Mesenchymal stem cell (in vitro differentiated cells and primary cell): ENCODE measurements around the gene LBHD1.

Experiments
- DNase-seq: peaks from one replicate; pipeline ENCODE4 v3.0.0-alpha.2; 2013
- H2AFZ ChIP-seq: one replicate; pipeline ENCODE4 v1.6.1; 2013; ENCODE audit warnings: low read depth, mild to moderate bottlenecking, control low read depth, inconsistent platforms, low read length, moderate library complexity
- H2AK5ac ChIP-seq: 2 replicates; pipeline ENCODE4 v1.6.1; 2013; ENCODE audit warnings: low read length, moderate library complexity, mild to moderate bottlenecking, inconsistent platforms; ENCODE audit not compliant: severe bottlenecking
- H2BK120ac ChIP-seq: one replicate; pipeline ENCODE4 v1.6.1; 2013; ENCODE audit warnings: low read depth, mild to moderate bottlenecking, inconsistent platforms, low read length, moderate library complexity
- H2BK12ac ChIP-seq, 2 experiments: one replicate each; pipeline ENCODE4 v1.6.1; 2013; ENCODE audit warnings: inconsistent platforms in 2 of 2, low read length in 2 of 2, mild to moderate bottlenecking in 2 of 2, moderate library complexity in 2 of 2, control low read depth in 1 of 2
- H2BK15ac ChIP-seq: one replicate; pipeline ENCODE4 v1.6.1; 2013; ENCODE audit warnings: mild to moderate bottlenecking, low read depth, inconsistent platforms; ENCODE audit not compliant: poor library complexity, severe bottlenecking
- H2BK5ac ChIP-seq: 2 replicates; pipeline ENCODE4 v1.6.1; 2013; ENCODE audit warnings: low read depth, mild to moderate bottlenecking, low read length, control low read depth, inconsistent platforms; ENCODE audit not compliant: poor library complexity, severe bottlenecking
- H3K14ac ChIP-seq, 2 experiments: one replicate each; pipeline ENCODE4 v1.6.1; 2013; ENCODE audit warnings: inconsistent platforms in 2 of 2, low read length in 2 of 2, control low read depth in 1 of 2, mild to moderate bottlenecking in 1 of 2, moderate library complexity in 1 of 2
- H3K18ac ChIP-seq, 2 experiments: one replicate each; pipeline ENCODE4 v1.6.1; 2013; ENCODE audit warnings: inconsistent platforms in 2 of 2, low read length in 2 of 2, control low read depth in 1 of 2, low read depth in 1 of 2, mild to moderate bottlenecking in 1 of 2
- H3K23ac ChIP-seq, 2 experiments: one replicate each; pipeline ENCODE4 v1.6.1; 2013; ENCODE audit warnings: inconsistent platforms in 2 of 2, low read length in 2 of 2, mild to moderate bottlenecking in 2 of 2, moderate library complexity in 2 of 2, control low read depth in 1 of 2
- H3K27ac ChIP-seq: 2 replicates; pipeline ENCODE4 v1.5.1; 2013; ENCODE audit warnings: mild to moderate bottlenecking, moderate library complexity, low read length, control low read depth, inconsistent platforms; ENCODE audit not compliant: poor library complexity, severe bottlenecking
- H3K27me3 ChIP-seq, 2 experiments: 2 replicates each; pipeline versions ENCODE4 v1.6.1 to v1.7.0; 2013; ENCODE audit warnings: low read length in 2 of 2, mild to moderate bottlenecking in 2 of 2, moderate library complexity in 2 of 2, control low read depth in 1 of 2, inconsistent platforms in 1 of 2; ENCODE audit not compliant: control insufficient read depth in 1 of 2, insufficient read depth in 1 of 2
- H3K36me3 ChIP-seq, 2 experiments: 2 replicates each; pipeline versions ENCODE4 v1.6.1 to v1.7.0; 2013; ENCODE audit warnings: low read length in 2 of 2, control low read depth in 1 of 2, inconsistent platforms in 1 of 2, low read depth in 1 of 2, mild to moderate bottlenecking in 1 of 2; ENCODE audit not compliant: insufficient read depth in 2 of 2, control insufficient read depth in 1 of 2
- H3K4ac ChIP-seq, 2 experiments: one replicate each; pipeline ENCODE4 v1.6.1; 2013; ENCODE audit warnings: inconsistent platforms in 2 of 2, low read length in 2 of 2, mild to moderate bottlenecking in 2 of 2, moderate library complexity in 2 of 2, control low read depth in 1 of 2, low read depth in 1 of 2
- H3K4me1 ChIP-seq: 2 replicates; pipeline ENCODE4 v1.6.1; 2013; ENCODE audit warnings: low read depth, low read length, control low read depth; ENCODE audit not compliant: control insufficient read depth, insufficient read depth
- H3K4me2 ChIP-seq: 2 replicates; pipeline ENCODE4 v1.6.1; 2013; ENCODE audit warnings: low read length, mild to moderate bottlenecking, inconsistent platforms; ENCODE audit not compliant: poor library complexity, severe bottlenecking
- H3K4me3 ChIP-seq, 2 experiments: 2 replicates each; pipeline versions ENCODE4 v1.5.1 to v1.7.0; 2013; ENCODE audit warnings: low read length in 2 of 2, mild to moderate bottlenecking in 2 of 2, control low read depth in 1 of 2, low read depth in 1 of 2; ENCODE audit not compliant: insufficient read depth in 1 of 2
- H3K79me1 ChIP-seq: replicated peaks from 2 replicates; pipeline ENCODE4 v1.6.1; 2013; ENCODE audit warnings: mild to moderate bottlenecking, control low read depth, low read length, inconsistent platforms; ENCODE audit not compliant: poor library complexity, severe bottlenecking
- H3K9ac ChIP-seq: 2 replicates; pipeline ENCODE4 v1.7.0; 2013; ENCODE audit warnings: mild to moderate bottlenecking, low read length, moderate library complexity
- H3K9me3 ChIP-seq: 2 replicates; pipeline ENCODE4 v1.7.0; 2013; ENCODE audit warnings: mild to moderate bottlenecking, low read length; ENCODE audit not compliant: control insufficient read depth
- H4K8ac ChIP-seq: one replicate; pipeline ENCODE4 v1.6.1; 2013; ENCODE audit warnings: inconsistent platforms, mild to moderate bottlenecking, low read length, moderate library complexity
- H4K91ac ChIP-seq: one replicate; pipeline ENCODE4 v1.6.1; 2013; ENCODE audit warnings: mild to moderate bottlenecking, low read length, inconsistent platforms
- WGBS: methylation state at CpG from one replicate; pipeline ENCODE4 v1.1.7; 2013; ENCODE audit warnings: mixed read lengths; 5-methylcytosine and 5-hydroxymethylcytosine counted together

LBHD1 gene

DNA sequence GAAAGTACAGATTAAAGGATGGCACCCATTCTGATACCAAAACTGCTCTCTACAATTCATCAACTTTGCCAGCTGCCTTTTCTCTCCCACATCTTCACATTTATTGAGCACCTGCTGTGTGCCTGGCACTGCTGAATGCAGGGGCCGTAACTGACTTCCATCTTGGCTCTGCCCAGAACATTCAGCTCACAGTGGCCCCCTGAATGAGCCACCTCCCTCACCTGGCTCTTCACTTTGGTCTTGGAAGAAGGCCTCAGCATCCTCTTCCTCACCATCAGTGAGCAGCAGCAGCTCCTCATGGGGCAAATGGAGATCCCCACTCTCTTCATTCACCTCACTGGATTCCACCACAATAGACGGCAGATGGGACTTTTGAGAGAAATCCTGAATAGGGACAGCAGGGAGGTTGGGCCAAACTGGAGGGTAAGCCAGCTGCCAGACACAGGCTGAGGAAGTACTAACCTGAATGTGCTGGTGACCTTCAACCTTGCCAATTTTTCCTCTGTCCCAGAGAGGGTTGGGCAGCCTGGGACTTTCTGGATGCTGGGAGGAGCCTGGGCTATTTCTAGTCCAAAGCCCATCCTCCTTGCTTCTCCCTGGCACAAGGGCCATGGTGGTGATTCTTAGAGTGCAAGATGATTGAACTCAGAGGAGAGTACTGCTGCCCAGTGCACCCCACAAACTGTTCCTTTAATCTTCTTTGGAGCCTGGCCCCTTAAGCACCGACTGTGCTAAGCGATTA is 2.5 kb downstream of the LBHD1 start:
- H3K18ac ChIP-seq: no peak overlapping the region
- peaks cover 5% of the 10 kb centered on the region for H3K79me1 ChIP-seq
- no peaks in the 10 kb centered on the region for H3K27me3 ChIP-seq
- H4K91ac ChIP-seq: peak overlapping the region; percentile 29
- no peak overlapping the region for H3K27ac ChIP-seq
- H3K36me3 ChIP-seq: peaks cover 14 to 34% of the 10 kb centered on the region in 2 experiments
- WGBS: 79% methylated on average over 4 of the region's 4 CpGs
- no peak overlapping the region for H3K4me2 ChIP-seq
- no peak overlapping the region for H2BK5ac ChIP-seq
- no peak overlapping the region for H2AFZ ChIP-seq
- no peak overlapping the region for H2AK5ac ChIP-seq
- no peak overlapping the region for H3K23ac ChIP-seq
- no peak overlapping the region for H2BK120ac ChIP-seq
- H3K9ac ChIP-seq: peak overlapping the region; percentile 39
- peak overlapping the region in 1 of 2 experiments; percentile 44 for H2BK12ac ChIP-seq
- no peak overlapping the region for H2BK15ac ChIP-seq
- H3K4me3 ChIP-seq: peak overlapping the region in 1 of 2 experiments; percentile 33
- H3K9me3 ChIP-seq: no peaks in the 10 kb centered on the region
- H4K8ac ChIP-seq: peak overlapping the region; percentile 79
- DNase-seq: no peak
- H3K4me1 ChIP-seq: peaks cover 19% of the 10 kb centered on the region
- no peak overlapping the region for H3K14ac ChIP-seq
- H3K4ac ChIP-seq: peak overlapping the region in 1 of 2 experiments; percentile 58

DNA sequence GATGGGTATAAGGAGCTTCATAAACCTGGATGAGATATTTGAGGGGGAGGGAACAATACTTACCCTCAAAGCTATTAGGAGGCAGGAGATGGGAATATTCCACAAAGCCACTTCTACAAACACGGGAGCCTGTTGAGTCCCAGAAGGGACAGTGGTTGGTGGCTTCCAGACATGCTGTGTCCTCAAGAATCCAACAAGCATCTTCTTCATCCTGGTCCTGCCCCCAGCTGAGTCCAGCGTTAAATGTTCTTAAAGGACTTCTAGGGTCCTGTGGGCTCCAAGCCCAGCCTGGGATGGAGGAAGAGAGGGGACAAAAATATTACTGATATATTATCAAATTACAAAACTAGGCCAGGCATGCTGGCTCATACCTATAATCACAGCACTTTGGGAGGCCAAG is 4.6 kb downstream of the LBHD1 start:
- H3K4me2 ChIP-seq: no peak overlapping the region
- no peak overlapping the region for H2AK5ac ChIP-seq
- H3K9ac ChIP-seq: peak overlapping the region; percentile 95
- WGBS: 100% methylated on average over 1 of the region's 2 CpGs
- peak overlapping the region in 1 of 2 experiments; percentile 94 for H3K4me3 ChIP-seq
- peaks cover 19 to 33% of the 10 kb centered on the region in 2 experiments for H3K36me3 ChIP-seq
- no peak overlapping the region for H2BK15ac ChIP-seq
- H3K27ac ChIP-seq: no peak overlapping the region
- H2BK5ac ChIP-seq: no peak overlapping the region
- H3K9me3 ChIP-seq: no peaks in the 10 kb centered on the region
- H2BK120ac ChIP-seq: no peak overlapping the region
- H3K4ac ChIP-seq: no peak overlapping the region
- H3K27me3 ChIP-seq: no peaks in the 10 kb centered on the region
- H2AFZ ChIP-seq: no peak overlapping the region
- H3K23ac ChIP-seq: no peak overlapping the region
- no peak overlapping the region for H3K18ac ChIP-seq
- H3K79me1 ChIP-seq: peaks cover 10% of the 10 kb centered on the region
- no peak overlapping the region for H4K91ac ChIP-seq
- peaks cover 15% of the 10 kb centered on the region for H3K4me1 ChIP-seq
- no peak overlapping the region for H2BK12ac ChIP-seq
- DNase-seq: no peak
- no peak overlapping the region for H3K14ac ChIP-seq
- no peak overlapping the region for H4K8ac ChIP-seq

DNA sequence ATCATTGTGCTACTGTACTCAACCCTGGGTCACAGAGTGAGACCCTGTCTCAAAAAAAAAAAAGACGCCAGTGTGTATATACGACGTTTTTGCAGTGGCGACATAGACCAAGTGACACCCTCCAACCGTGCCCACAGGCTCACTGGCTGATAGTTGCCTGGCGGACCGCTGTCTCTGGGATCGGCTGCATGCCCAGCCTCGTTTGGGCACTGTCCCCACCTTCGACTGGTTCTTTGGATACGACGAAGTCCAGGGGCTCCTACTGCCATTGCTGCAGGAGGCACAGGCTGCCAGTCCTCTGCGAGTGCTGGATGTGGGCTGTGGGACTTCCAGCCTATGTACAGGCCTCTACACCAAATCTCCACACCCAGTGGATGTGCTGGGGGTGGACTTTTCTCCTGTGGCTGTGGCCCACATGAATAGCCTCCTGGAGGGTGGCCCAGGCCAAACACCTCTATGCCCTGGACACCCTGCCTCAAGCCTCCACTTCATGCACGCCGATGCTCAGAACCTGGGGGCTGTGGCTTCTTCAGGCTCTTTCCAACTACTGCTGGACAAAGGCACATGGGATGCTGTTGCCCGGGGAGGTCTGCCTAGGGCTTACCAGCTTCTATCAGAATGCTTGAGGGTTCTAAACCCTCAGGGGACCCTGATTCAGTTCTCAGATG is 5.7 kb downstream of the LBHD1 start:
- no peaks in the 10 kb centered on the region for H3K9me3 ChIP-seq
- no peaks in the 10 kb centered on the region for H3K27me3 ChIP-seq
- H3K14ac ChIP-seq: peak overlapping the region in 1 of 2 experiments; percentile 14
- H3K27ac ChIP-seq: peak overlapping the region; percentile 91
- H3K4me1 ChIP-seq: peaks cover 14% of the 10 kb centered on the region
- H3K18ac ChIP-seq: peak overlapping the region; percentile 56 to 94
- no peak for DNase-seq
- H3K4me3 ChIP-seq: peak overlapping the region; percentile 63 to 94
- H2BK12ac ChIP-seq: no peak overlapping the region
- H3K79me1 ChIP-seq: peaks cover 13% of the 10 kb centered on the region
- no peak overlapping the region for H2BK5ac ChIP-seq
- H3K9ac ChIP-seq: peak overlapping the region; percentile 95
- peak overlapping the region in 1 of 2 experiments; percentile 49 for H3K4ac ChIP-seq
- 56% methylated on average over 13 of the region's 16 CpGs for WGBS
- peak overlapping the region; percentile 82 for H3K4me2 ChIP-seq
- H4K8ac ChIP-seq: peak overlapping the region; percentile 70
- no peak overlapping the region for H2AFZ ChIP-seq
- H3K36me3 ChIP-seq: peaks cover 23 to 40% of the 10 kb centered on the region in 2 experiments
- no peak overlapping the region for H3K23ac ChIP-seq
- H2BK15ac ChIP-seq: no peak overlapping the region
- peak overlapping the region; percentile 8 for H4K91ac ChIP-seq
- peak overlapping the region; percentile 37 for H2AK5ac ChIP-seq
- H2BK120ac ChIP-seq: no peak overlapping the region

DNA sequence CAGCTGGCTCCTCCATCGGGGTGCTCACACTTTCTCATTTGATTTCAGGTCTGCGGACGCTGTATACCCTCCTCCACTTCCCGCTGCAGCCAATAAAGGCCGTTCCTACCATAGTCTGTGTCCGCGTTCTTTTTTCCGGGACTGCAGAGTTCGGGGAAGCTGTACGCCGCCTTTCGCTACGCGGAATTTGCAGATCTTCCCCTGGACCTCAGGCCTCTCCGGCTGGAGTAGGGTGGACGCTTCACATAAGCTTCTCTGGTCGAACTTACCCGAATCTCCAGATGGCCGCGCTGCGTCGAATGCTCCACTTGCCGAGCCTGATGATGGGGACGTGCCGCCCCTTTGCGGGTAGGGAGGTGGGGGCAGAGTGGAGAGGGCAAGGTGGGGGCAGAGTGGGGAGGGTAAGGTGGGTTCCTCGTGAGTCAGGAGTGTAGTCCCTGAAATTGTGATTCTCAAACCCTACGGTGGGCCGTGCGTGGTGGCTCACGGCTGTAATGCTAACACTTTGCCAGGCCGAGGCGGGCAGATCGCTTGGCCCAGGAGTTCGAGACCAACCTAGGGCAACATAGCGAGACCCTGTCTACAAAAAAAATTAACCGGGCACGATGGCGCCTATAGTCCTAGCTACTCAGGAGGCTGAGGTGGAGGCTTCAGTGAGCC is 6.3 kb downstream of the LBHD1 start:
- no peak overlapping the region for H2BK5ac ChIP-seq
- peak overlapping the region; percentile 56 to 94 for H3K18ac ChIP-seq
- no peak overlapping the region for H2BK15ac ChIP-seq
- DNase-seq: no peak
- H3K4me2 ChIP-seq: peak overlapping the region; percentile 82
- peak overlapping the region; percentile 95 for H3K9ac ChIP-seq
- peak overlapping the region; percentile 63 to 94 for H3K4me3 ChIP-seq
- peak overlapping the region; percentile 65 for H4K8ac ChIP-seq
- peak overlapping the region; percentile 91 for H3K27ac ChIP-seq
- H2AFZ ChIP-seq: no peak overlapping the region
- peak overlapping the region in 1 of 2 experiments; percentile 23 for H3K23ac ChIP-seq
- H3K4me1 ChIP-seq: peaks cover 12% of the 10 kb centered on the region
- 2% methylated on average over 39 of the region's 39 CpGs for WGBS
- no peaks in the 10 kb centered on the region for H3K9me3 ChIP-seq
- H3K36me3 ChIP-seq: peaks cover 26 to 42% of the 10 kb centered on the region in 2 experiments
- peak overlapping the region in 1 of 2 experiments; percentile 45 for H3K14ac ChIP-seq
- peak overlapping the region; percentile 35 to 37 for H3K4ac ChIP-seq
- H2BK120ac ChIP-seq: peak overlapping the region; percentile 54
- peaks cover 13% of the 10 kb centered on the region for H3K79me1 ChIP-seq
- H4K91ac ChIP-seq: peak overlapping the region; percentile 34
- H2AK5ac ChIP-seq: no peak overlapping the region
- H2BK12ac ChIP-seq: no peak overlapping the region
- H3K27me3 ChIP-seq: no peaks in the 10 kb centered on the region
